Peyer's patch (tissue), 4 donors: Measurements from ENCODE around the gene CCL5.

Source experiments
- CTCF ChIP-seq, 6 experiments: fragments of 450-650 bp in 4 of 6; fragments of 200-600 bp in 2 of 6; sonication (generic) in 1 of 6; IDR thresholded peaks; one replicate each; pipeline ENCODE4 v1.5.1; 2017 to 2019; ENCODE audit warnings: antibody characterized with exemption in 6 of 6, mild to moderate bottlenecking in 3 of 6, moderate library complexity in 1 of 6
- POLR2A ChIP-seq, 2 donors: fragments of 450-650 bp; IDR thresholded peaks; one replicate each; pipeline ENCODE4 v1.5.1; 2017; ENCODE audit warnings: antibody characterized with exemption in 2 of 2, mild to moderate bottlenecking in 2 of 2, moderate library complexity in 2 of 2

GRCh38 chr17:35856603-35857002 lies 23.6 kb downstream of the CCL5 start:
- TF ChIP-seq POLR2A (IDR thresholded peaks at IDR 0.05) (no peak), CTCF (IDR thresholded peaks at IDR 0.05) (no peak)
